Stimulated activated CD8-positive, alpha-beta memory T cell treated with anti-CD3 and anti-CD28 coated beads, Interleukin-7, amount 100 ng/mL, for 48 hours (primary cell): ENCODE data around the gene ATP8A2.
"Not testable (repeated sequence)": the region's sequence is repeated elsewhere in the genome, so short reads cannot be mapped to it uniquely, and the experiment has no call there.

Experiments
- DNase-seq, 2 donors: peaks; one replicate each; pipeline ENCODE4 v3.0.0-alpha.2; 2020; ENCODE audit warnings: low read depth in 1 of 2; ENCODE audit errors: extremely low read depth in 1 of 2

The ATP8A2 gene

GRCh38 chr13:25943081-25943480, 571.3 kb downstream of the ATP8A2 start:
- DNase-seq: no peak

GRCh38 chr13:25943658-25944057, 571.9 kb downstream of the ATP8A2 start:
- DNase-seq: no peak

GRCh38 chr13:25945596-25945995, 573.8 kb downstream of the ATP8A2 start:
- no peak for DNase-seq

DNA sequence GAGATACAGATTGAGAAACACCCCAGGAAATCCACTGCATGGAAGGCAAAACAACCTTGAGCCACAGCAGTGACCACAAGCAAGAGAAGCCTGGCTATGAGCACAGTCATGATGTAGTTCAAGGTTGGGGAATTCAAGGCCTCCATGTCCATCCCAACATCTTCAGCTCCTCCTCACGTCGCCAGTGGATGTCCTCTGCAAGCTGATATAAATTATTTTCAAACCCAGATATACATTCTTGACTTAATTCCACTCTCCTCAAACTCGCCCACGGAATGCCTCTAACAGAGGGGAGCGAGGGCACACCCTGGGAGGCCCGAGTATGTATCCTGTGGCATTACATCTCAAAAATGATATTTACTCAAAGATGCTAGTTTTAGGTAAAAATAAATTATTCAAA, 574.5 kb downstream of the ATP8A2 start:
- DNase-seq: no peak

- no peak for DNase-seq
These were observed 577.1 kb downstream of the ATP8A2 start for GRCh38 chr13:25948910-25949309.

DNA sequence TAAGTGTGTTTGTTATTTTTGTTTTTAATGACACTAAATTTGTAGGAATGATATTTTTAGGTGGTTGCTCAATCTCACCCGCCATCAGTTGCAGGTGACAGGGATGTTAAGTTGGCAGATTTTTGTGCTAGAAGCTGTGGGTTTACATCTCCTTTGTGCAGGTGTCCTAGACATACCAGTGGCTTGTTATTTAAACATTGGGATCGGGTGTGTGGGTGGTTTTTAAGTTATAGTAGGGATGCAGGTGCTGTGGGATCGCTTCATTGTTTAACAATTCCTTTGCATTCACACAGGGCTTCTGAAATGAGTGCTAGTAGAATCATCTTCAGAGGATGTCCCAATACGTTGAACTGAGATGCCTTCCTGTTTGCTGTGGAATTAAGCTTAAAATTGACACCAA, 580.1 kb downstream of the ATP8A2 start:
- no peak for DNase-seq

DNA sequence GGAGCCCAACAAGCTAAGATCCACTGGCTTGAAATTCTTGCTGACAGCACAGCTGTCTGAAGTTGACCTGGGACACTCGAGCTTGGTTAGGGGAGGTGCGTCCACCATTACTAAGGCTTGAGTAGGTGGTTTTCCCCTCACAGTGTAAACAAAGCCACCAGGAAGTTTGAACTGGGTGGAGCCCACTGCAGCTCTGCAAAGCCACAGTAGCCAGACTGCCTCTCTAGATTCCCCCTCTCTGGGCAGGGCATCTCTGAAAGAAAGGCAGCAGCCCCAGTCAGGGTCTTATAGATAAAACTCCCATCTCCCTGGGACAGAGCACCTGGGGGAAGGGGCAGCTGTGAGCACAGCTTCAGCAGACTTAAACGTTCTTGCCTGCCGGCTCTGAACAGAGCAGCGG, 582.3 kb downstream of the ATP8A2 start:
- DNase-seq: not testable (repeated sequence)

DNA sequence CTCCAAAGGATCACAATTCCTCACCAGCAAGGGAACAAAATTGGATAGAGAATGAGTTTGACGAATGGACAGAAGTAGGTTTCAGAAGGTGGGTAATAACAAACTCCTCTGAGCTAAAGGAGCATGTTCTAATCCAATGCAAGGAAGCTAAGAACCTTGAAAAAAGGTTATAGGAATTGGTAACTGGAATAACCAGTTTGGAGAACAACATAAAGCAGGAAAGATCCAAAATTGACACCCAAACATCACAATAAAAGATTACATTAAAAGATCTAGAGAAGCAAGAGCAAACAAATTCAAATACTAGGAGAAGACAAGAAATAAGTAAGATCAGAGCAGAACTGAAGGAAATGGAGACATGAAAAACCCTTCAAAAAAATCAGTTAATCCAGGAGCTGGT, 583.2 kb downstream of the ATP8A2 start:
- DNase-seq: not testable (repeated sequence)

DNA sequence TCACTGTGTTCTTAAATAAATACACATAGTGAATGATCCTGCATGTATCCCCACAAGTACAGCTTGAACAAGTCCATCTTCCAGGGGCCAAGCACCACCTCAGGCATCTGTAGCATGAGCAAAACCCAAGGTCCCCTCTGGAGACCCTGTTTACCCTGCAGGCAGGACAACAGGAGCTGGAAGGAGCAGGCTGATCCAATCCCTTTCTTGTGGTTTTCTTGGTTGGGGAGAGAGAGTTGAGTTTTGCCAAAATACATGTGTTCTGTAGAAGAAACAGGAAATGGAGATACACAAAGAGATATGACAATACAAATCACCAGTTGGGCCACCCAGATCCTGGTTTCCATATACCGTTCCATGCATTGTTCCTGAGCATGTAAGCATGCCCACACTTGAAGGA, 587.2 kb downstream of the ATP8A2 start:
- DNase-seq: no peak

DNA sequence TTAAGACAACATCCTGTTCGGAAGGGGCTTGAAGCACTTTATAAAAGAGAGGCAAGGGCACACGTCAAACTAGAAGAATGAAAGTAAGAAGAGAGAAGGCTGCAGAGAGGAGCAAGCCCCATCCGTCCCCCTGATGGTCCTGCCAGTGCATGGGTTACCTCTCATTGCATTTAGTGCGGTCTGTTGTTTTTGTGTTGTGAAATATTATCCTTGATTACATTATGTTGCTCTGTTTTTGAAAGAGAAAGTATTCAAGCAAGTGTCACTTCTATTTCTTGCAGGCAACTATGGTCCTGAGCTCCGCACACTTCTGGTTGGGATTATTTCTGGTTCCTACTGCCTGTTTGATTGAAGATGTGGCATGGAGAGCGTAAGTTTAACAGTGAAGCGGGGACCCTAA, 589.5 kb downstream of the ATP8A2 start:
- DNase-seq: no peak

GRCh38 chr13:25963674-25964073, 591.9 kb downstream of the ATP8A2 start:
- DNase-seq: no peak

- no peak for DNase-seq
These were observed 593.8 kb downstream of the ATP8A2 start for GRCh38 chr13:25965596-25965995.

DNA sequence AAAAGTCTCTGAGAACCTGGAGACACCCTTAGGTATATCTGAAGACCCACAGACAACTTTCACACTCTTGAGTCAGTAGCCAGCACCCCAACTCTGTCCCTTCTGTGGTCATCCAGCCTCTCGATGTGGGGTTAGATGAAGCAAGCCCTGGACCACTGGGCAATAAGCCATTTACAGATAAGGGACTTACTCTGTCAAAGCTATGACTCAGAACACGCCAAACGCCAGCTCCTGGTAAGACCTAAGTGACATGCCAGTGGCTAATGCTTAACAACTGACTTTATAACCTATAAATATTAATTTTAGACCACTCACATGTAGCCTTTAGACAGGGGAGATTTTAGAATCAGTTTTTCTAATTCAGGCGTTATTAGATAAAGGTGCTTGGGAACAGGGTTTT, 594.3 kb downstream of the ATP8A2 start:
- DNase-seq: no peak

- DNase-seq: no peak
These were observed 595.4 kb downstream of the ATP8A2 start for GRCh38 chr13:25967144-25967543.

GRCh38 chr13:25971047-25971446, 599.3 kb downstream of the ATP8A2 start:
- DNase-seq: no peak

DNA sequence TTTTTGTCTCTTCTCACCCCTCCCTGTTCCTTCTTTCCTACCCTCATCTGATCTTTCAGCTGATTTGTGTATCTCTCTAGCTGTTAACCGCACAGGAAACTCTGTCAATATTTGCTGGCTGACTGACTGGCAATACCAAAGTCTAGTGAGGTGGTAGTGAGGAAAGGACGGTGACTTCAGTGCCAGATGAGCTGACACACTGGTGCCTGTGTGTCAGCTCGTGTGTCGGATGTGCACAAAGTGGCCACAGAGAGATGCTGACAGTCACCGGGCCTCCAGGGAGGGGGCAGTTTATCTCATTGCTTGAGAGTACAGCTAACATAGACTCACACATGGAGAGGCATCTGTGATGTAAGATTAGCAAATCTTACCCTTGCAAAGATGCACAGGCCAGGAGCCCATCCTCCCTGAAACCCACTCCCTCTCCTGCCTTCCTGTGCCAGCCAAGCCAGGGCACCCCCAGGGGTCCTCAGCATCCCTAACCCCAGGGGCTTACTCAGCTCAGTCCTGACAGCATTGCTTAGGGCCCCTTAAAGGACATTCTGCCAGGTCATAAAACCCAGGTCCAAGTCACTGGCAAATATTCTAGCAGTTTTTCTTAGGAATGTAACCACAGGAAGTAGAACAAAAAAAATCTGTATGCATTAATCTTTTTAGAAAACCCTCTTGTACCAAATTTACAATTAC, 599.8 kb downstream of the ATP8A2 start:
- no peak for DNase-seq

DNA sequence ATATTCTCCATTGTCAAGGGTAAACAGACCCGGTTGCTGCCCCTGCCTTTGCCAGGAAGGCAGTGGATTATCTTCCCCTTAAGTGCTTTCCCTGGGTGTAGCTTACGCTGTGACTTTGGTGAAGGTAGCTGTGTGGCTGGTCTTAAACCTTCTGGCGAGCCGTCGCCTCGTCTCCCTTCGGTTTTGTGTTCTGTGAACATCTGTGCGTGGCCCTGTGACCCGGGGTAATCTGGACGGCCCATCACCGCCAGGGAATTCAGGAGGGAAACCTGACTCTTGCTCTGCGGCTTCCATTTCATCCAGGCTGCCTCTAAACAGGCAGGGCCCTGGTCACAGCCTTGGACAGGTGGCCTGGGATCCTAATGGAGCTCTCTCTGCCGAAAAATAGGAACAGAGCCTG, 601.3 kb downstream of the ATP8A2 start:
- no peak for DNase-seq

DNA sequence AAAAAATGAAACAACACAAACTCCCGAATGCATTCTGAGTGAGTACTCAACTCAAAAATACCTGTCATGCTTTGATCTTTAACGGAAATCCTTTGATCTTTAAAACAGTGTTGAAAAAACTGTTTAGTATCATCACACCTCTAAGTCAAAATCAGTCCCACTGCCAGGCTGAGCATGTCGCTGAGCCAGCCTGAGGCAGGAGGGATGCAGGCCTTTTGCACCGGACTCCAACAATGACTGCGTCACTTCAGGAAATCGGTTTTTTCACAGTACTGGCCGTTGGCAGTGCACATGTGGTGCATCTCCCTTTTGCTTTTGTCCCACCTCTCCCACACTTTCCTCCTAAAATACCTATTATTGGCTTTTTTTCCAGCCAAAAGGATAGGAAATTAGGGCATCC, 601.8 kb downstream of the ATP8A2 start:
- no peak for DNase-seq

- DNase-seq: no peak
These were observed 605.4 kb downstream of the ATP8A2 start for GRCh38 chr13:25977216-25977615.

GRCh38 chr13:25977671-25978070, 605.9 kb downstream of the ATP8A2 start:
- DNase-seq: no peak

DNA sequence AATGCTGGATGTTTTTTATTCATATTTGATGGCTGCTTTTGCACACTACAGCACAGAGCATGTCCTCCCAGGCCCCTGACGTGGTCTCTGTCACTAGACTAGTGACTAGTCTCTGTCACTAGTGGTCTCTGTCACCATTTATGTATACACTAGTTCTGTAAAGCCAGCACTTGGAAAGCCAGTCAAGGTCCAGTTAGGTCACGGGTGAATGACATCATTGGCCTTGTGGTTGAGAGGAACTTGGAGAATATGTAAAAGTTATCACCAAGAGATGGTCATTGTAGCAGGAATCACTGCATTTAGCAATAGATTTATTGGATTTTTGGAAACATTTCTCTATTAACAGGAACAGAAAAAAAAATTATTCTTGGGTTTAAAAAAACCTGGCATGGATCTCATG, 607.2 kb downstream of the ATP8A2 start:
- no peak for DNase-seq

- DNase-seq: no peak
These were observed 607.6 kb downstream of the ATP8A2 start for GRCh38 chr13:25979371-25979770.

- no peak for DNase-seq
These were observed 608.5 kb downstream of the ATP8A2 start for GRCh38 chr13:25980255-25980654.
